ENCODE data around the gene BICRA. TPM values are rescaled to one million over a fixed set of nuclear protein-coding genes. Genes with fewer than 3 reads are reported as not detected.
"Not testable (repeated sequence)": the region's sequence is repeated elsewhere in the genome, so short reads cannot be mapped to it uniquely, and the experiment has no call there.

The BICRA gene
- total RNA-seq, 1 donor from 2014 or later, result 24.1 TPM

DNA sequence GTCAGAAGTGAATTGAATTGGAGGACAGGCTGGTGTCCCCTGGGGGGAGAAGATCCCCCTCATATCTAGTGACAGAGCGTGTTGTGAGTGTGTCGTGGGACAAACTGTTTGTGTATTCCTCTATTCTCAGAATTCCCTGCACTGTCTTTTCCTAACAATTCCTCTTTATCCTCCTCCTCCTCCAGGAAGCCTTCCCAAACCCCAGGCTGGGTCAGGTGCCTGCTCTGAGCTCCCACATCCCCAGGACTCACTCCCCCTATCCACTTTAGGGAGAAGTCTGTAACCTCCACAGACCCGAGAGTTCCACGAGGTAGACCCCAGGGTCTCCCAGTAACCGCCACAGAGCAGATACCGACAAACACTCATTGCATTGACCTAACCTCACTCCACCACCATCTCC lies 15.1 kb upstream of the BICRA start:
- Mint-ChIP-seq H3K27me3 (ENCODE audit: unreplicated experiment) (peaks cover 5% of the 10 kb centered on the region), H3K9me3 (ENCODE audit: unreplicated experiment) (no peaks in the 10 kb centered on the region), H3K36me3 (ENCODE audit: low read depth, unreplicated experiment) (no peaks in the 10 kb centered on the region), H3K4me1 (ENCODE audit: unreplicated experiment) (peaks cover 11% of the 10 kb centered on the region), H3K27ac (ENCODE audit: unreplicated experiment) (no peak overlapping the region), H3K4me3 (ENCODE audit: unreplicated experiment) (no peak overlapping the region)
- TF ChIP-seq, protein P1, sequence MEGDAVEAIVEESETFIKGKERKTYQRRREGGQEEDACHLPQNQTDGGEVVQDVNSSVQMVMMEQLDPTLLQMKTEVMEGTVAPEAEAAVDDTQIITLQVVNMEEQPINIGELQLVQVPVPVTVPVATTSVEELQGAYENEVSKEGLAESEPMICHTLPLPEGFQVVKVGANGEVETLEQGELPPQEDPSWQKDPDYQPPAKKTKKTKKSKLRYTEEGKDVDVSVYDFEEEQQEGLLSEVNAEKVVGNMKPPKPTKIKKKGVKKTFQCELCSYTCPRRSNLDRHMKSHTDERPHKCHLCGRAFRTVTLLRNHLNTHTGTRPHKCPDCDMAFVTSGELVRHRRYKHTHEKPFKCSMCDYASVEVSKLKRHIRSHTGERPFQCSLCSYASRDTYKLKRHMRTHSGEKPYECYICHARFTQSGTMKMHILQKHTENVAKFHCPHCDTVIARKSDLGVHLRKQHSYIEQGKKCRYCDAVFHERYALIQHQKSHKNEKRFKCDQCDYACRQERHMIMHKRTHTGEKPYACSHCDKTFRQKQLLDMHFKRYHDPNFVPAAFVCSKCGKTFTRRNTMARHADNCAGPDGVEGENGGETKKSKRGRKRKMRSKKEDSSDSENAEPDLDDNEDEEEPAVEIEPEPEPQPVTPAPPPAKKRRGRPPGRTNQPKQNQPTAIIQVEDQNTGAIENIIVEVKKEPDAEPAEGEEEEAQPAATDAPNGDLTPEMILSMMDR (IDR thresholded peaks at IDR 0.05; ENCODE audit: unreplicated experiment), result no peak
- no peak for DNase-seq (ENCODE audit: low spot score)

DNA sequence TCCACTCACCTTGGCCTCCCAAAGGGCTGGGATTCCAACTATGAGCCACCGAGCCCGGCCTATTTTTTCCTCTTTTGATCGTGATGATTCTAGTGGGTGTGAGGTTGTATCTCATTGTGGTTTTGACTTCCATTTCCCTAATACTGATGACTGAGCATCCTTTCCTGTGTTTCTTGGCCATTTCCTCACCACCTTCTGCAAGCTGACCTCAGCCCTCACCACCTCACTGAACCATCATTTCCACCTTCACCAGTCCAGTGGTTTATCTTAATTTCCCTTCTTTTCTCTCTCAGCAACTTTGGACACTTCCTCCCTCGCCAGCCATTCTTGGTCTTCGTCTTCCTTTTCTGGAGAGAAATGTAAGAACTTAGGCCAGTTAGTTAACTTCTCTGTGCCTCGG lies 13.0 kb upstream of the BICRA start:
- no peak overlapping the region for H3K4me3 Mint-ChIP-seq (ENCODE audit: unreplicated experiment)

DNA sequence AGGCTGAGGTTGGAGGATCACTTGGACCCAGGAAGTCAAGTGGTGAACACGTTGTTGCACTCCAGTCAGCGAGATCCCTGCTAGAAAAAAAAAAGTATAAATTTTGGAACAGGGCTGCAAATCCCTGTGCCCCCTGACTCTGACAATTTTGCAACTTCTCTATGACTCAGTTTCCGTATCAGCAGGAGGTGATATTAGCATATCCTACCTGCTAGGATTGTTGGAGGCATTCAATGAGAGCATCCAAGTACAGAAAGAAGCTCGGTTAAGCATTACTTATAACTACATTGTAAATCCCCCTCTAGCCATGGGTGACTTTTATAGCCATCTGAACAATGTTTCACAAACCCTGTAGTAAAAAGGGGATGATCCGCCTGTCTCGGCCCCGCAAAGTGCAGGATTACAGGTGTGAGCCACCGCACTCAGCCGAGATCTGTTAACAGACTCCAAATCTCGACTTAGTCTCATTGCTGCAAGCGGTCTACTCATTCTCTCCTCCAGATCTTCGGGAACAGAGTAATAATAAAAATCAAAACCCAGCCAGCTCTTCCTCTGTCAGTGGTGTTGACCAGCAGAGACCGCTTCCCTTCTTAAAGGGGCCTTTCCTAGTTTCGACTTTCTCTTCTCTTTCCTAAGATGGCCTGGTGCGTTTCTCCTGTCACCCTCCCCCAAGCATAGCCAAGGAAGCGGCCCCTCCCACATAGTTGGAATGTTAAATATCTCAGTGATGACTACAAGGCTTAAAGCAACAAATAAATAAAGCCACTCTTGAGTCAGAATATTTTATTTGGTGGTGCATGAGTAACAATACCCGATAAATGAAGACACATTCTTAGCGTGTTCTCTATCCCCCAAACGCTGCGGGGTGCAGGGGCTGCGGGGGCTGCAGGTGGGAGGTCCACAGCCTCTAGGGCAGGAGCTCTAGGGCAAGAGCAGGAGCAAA lies 10.3 kb upstream of the BICRA start:
- no peaks in the 10 kb centered on the region for H3K36me3 Mint-ChIP-seq (ENCODE audit: low read depth, unreplicated experiment)
- H3K4me1 Mint-ChIP-seq (ENCODE audit: unreplicated experiment), result peaks cover 18% of the 10 kb centered on the region
- peak overlapping the region; percentile 88 for H3K4me3 Mint-ChIP-seq (ENCODE audit: unreplicated experiment)
- H3K9me3 Mint-ChIP-seq (ENCODE audit: unreplicated experiment), result no peaks in the 10 kb centered on the region
- DNase-seq (ENCODE audit: low spot score), result no peak
- TF ChIP-seq, protein P1 (IDR thresholded peaks at IDR 0.05; ENCODE audit: unreplicated experiment), result no peak
- H3K27me3 Mint-ChIP-seq (ENCODE audit: unreplicated experiment), result peaks cover 3% of the 10 kb centered on the region
- H3K27ac Mint-ChIP-seq (ENCODE audit: unreplicated experiment), result peak overlapping the region; percentile 68

More for the DNA sequence above, 13.0 kb upstream of the BICRA start:
- H3K4me1 Mint-ChIP-seq (ENCODE audit: unreplicated experiment), result peaks cover 18% of the 10 kb centered on the region
- H3K9me3 Mint-ChIP-seq (ENCODE audit: unreplicated experiment), result no peaks in the 10 kb centered on the region
- H3K36me3 Mint-ChIP-seq (ENCODE audit: low read depth, unreplicated experiment), result no peaks in the 10 kb centered on the region
- TF ChIP-seq, protein P1 (IDR thresholded peaks at IDR 0.05; ENCODE audit: unreplicated experiment), result no peak
- peaks cover 5% of the 10 kb centered on the region for H3K27me3 Mint-ChIP-seq (ENCODE audit: unreplicated experiment)
- no peak for DNase-seq (ENCODE audit: low spot score)
- peak overlapping the region; percentile 28 for H3K27ac Mint-ChIP-seq (ENCODE audit: unreplicated experiment)

DNA sequence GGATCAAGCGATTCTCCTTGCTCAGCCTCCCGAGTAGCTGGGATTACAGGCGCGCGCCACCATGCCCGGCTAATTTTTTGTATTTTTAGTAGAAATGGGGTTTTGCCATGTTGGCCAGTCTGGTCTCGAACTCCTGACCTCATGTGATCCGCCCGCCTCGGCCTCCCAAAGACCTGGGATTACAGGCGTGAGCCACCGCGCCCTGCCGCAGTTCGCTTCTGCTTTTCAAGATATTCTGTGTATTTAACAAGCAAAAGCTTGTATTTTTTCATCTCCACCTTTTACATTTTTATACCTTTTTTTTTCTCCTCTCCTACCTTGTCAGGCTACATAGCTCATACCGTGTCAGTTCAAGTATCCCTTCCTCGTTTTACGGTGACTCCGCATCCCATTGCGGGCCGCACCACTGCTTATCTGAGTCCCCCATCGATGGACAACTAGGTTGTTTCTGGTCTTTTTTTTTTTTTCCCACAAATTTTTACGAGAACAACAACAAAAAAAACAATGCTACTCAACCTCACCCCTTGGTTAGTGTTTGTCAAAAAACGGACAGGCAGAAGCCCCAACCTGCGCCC lies 9.2 kb upstream of the BICRA start:
- H3K4me3 Mint-ChIP-seq (ENCODE audit: unreplicated experiment), result peak overlapping the region; percentile 88
- H3K27ac Mint-ChIP-seq (ENCODE audit: unreplicated experiment); DNase-seq (ENCODE audit: low spot score); H3K27me3 Mint-ChIP-seq (ENCODE audit: unreplicated experiment); H3K36me3 Mint-ChIP-seq (ENCODE audit: low read depth, unreplicated experiment); H3K9me3 Mint-ChIP-seq (ENCODE audit: unreplicated experiment): not testable (repeated sequence)
- peaks cover 18% of the 10 kb centered on the region for H3K4me1 Mint-ChIP-seq (ENCODE audit: unreplicated experiment)

DNA sequence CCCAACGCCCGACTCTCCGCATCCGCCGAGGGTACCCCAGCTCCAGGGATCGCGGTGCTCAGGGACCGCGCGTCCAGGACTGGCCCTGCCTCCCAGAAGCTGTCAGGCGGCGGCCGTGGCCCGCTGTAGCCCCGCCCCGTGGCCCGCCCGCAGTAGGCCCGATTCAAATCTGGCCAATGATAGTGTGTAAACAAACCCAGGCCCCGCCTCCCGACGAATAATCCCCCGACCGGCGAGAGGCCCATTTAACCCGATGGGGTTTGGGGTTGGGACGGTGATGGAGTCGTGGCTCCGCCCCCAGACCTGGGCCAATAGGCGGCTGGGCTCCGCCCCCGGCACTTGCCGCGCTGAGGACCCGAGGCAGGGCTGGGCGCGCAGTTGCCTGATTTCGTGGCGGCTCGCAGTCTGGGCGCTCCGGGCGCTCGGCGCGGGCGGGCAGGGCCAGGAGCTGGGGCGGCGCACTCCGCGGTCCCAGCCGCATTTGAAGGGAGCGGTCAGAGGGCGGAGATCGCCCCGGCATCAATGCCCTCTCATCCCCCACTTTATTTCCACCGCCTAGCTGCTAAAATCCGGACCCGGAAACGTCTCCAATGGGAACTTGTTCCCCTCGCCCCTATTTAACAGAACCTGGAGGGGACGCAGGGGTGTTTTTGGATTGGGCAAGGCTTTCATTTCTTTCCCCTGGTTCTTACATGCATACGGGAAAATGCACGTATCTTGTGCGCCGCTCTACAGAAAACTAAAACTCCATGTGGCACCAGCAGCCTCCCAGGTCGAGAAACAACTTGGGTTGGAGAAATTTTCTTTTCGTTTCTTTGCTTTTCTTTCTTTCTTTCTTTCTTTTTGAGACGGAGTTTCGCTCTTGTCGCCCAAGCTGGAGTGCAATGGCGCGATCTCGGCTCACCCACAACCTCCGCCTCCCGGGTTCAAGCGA lies 8.4 kb upstream of the BICRA start:
- Mint-ChIP-seq H3K36me3 (ENCODE audit: low read depth, unreplicated experiment) (peaks cover 3% of the 10 kb centered on the region), H3K27me3 (ENCODE audit: unreplicated experiment) (no peaks in the 10 kb centered on the region), H3K9me3 (ENCODE audit: unreplicated experiment) (no peaks in the 10 kb centered on the region), H3K4me3 (ENCODE audit: unreplicated experiment) (peak overlapping the region; percentile 91), H3K4me1 (ENCODE audit: unreplicated experiment) (peaks cover 18% of the 10 kb centered on the region), H3K27ac (ENCODE audit: unreplicated experiment) (peak overlapping the region; percentile 70)
- DNase-seq (ENCODE audit: low spot score), result peak; percentile 99
- TF ChIP-seq, protein P1 (IDR thresholded peaks at IDR 0.05; ENCODE audit: unreplicated experiment), result no peak
